Measurements from ENCODE around the gene MYL4.

DNA sequence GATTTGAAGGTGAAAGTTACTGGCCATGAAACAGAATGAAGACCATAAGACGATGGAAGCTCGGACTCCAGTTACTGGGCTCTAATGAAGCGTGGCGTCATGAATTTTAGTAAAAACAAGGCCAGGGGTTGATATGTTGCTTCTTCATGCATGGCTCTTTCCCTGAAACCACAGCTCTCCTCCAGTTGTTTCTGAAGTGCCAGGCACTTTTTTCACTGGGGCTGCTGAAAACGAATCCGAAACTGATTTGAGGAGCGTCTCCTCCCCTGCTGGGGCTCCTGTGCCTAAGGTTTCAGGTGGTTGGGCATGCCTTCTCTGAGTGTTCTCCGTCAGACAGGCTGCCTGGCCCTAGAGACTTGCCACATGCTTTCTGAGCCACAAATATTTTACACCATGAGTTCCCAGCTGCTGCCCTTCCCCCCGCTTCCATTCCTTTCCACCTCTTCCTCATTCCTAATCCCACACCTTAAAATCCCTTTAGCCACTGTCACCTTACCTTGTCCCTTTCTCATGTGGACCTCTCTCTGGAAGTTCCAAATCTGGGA lies 3.7 kb upstream of the MYL4 start:
- TF ChIP-seq CTBP1 (IDR thresholded peaks at IDR 0.05; ENCODE audit: borderline replicate concordance) (no peak), FOXM1 (IDR thresholded peaks at IDR 0.05; ENCODE audit: borderline replicate concordance) (no peak), ZNF384 (IDR thresholded peaks at IDR 0.05) (no peak), ARNT (IDR thresholded peaks at IDR 0.05) (no peak), FOXK2 (IDR thresholded peaks at IDR 0.05) (no peak), SUZ12 (IDR thresholded peaks at IDR 0.05) (no peak), FOXA1 (IDR thresholded peaks at IDR 0.05) (no peak), HDGF (IDR thresholded peaks at IDR 0.05; ENCODE audit: borderline replicate concordance) (no peak), ELF4 (IDR thresholded peaks at IDR 0.05) (no peak), SP1 (IDR thresholded peaks at IDR 0.05) (no peak)

Data from HEK293T (cell line).